IPS-20b (cell line): ENCODE measurements around the gene CCL8.
"Not testable (repeated sequence)": the region's sequence is repeated elsewhere in the genome, so short reads cannot be mapped to it uniquely, and the experiment has no call there.

Experiments used
- H3K27ac ChIP-seq: one replicate; pipeline ENCODE4 v1.5.1; 2013; ENCODE audit warnings: low read length
- H3K27me3 ChIP-seq: 2 replicates; pipeline ENCODE4 v1.6.1; 2013; ENCODE audit warnings: mild to moderate bottlenecking, low read length, inconsistent platforms; ENCODE audit not compliant: insufficient read depth
- H3K36me3 ChIP-seq: 2 replicates; pipeline ENCODE4 v1.6.1; 2013; ENCODE audit warnings: low read depth, mild to moderate bottlenecking, inconsistent platforms, low read length, moderate library complexity; ENCODE audit not compliant: insufficient read depth
- H3K4me1 ChIP-seq: 2 replicates; pipeline ENCODE4 v1.6.1; 2013; ENCODE audit warnings: mild to moderate bottlenecking, control low read depth, inconsistent platforms, low read length, moderate library complexity; ENCODE audit not compliant: insufficient read depth
- H3K4me3 ChIP-seq: 2 replicates; pipeline ENCODE4 v1.5.1; 2013; ENCODE audit warnings: mild to moderate bottlenecking, low read length, inconsistent platforms
- H3K9ac ChIP-seq: 2 replicates; pipeline ENCODE4 v1.6.1; 2013; ENCODE audit warnings: low read depth, mild to moderate bottlenecking, inconsistent platforms, low read length, moderate library complexity
- H3K9me3 ChIP-seq: 2 replicates; pipeline ENCODE4 v1.6.1; 2013; ENCODE audit warnings: mild to moderate bottlenecking, low read depth, low read length, inconsistent platforms; ENCODE audit not compliant: insufficient read depth

Gene CCL8

DNA sequence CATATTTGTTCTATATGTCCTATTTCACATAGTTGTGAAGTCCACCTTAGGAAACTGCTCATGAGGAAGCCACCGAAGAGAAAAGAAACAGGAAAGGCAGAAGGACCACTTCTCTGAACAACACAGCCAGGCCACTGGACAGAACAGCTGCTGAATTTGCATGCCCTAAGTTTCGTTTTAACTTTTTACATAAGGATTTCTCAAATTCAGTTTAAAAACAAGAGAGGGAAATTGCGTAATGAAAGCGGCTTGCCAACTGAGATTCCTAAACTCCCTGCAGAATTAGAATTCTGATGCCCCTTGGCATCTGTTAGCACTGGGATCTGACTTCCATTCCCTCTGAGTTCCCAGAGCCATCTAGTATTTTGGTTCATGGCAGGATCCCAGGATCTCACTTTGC is 5.0 kb upstream of the CCL8 start:
- Histone ChIP-seq H3K4me1 (no peaks in the 10 kb centered on the region), H3K9me3 (no peaks in the 10 kb centered on the region), H3K36me3 (no peaks in the 10 kb centered on the region), H3K27ac (no peak overlapping the region), H3K9ac (no peak overlapping the region), H3K27me3 (no peaks in the 10 kb centered on the region), H3K4me3 (no peak overlapping the region)

DNA sequence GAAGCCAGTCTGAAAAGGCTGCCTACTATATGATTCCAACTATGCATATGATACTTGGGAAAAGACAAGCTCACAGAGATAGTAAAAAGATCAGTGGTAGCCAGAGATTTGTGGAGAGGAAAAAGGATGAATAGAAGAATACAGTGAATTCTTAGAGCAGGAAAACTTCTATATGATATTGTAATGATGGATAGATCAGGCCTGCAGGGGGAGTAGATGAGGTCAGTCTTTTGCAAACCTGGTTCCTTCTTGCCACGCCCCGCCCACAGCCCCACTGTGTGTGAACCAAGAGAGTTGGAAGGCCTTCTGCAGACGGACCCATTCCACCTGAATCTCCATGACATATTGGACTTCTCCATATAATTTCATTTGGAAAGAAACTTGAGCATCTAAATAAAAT is 761 bp upstream of the CCL8 start:
- Histone ChIP-seq H3K36me3 (no peaks in the 10 kb centered on the region), H3K9me3 (no peaks in the 10 kb centered on the region), H3K4me3 (no peak overlapping the region), H3K9ac (no peak overlapping the region), H3K27me3 (no peaks in the 10 kb centered on the region), H3K27ac (no peak overlapping the region), H3K4me1 (no peaks in the 10 kb centered on the region)

DNA sequence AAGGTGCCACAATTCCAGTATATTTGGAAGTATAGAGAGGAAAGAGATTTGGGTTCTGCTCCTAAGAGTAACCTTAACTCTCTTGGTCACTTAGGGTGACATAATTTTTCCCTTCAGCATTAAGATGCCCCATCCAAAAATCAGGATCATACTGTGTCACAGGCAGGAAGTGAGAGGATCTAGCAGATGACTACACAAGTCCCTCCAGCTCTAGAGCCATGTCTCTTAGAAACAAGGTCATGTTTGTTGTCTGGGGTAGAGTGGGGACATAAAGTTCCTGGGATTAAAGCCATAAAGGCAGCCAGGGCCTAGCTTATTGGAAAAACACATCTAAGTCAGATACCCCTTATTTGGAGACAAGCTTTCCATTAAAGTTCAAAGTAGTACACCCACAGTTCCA is 2.7 kb downstream of the CCL8 start:
- no peak overlapping the region for H3K9ac ChIP-seq
- H3K27ac ChIP-seq, result no peak overlapping the region
- no peaks in the 10 kb centered on the region for H3K27me3 ChIP-seq
- H3K36me3 ChIP-seq, result no peaks in the 10 kb centered on the region
- no peak overlapping the region for H3K4me3 ChIP-seq
- H3K4me1 ChIP-seq, result no peaks in the 10 kb centered on the region
- no peaks in the 10 kb centered on the region for H3K9me3 ChIP-seq

DNA sequence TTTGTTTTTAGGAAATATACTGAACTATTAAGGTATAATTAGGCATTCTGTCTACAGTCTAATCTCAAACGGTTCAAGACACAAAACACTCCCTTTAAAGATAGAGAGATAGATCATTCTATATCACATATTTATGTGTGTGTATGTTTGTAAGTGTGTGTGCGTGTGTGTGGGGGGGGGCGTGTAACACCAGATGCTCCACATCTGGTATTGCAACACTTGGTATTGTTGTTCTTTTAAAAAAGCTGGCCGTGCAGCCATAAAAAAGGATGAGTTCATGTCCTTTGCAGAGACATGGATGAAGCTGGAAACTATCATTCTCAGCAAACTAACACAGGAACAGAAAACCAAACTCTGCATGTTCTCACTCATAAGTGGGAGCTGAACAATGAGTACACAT is 8.3 kb downstream of the CCL8 start:
- H3K36me3 ChIP-seq, H3K9me3 ChIP-seq, H3K9ac ChIP-seq, H3K27ac ChIP-seq, H3K4me3 ChIP-seq, H3K27me3 ChIP-seq, H3K4me1 ChIP-seq: not testable (repeated sequence)

DNA sequence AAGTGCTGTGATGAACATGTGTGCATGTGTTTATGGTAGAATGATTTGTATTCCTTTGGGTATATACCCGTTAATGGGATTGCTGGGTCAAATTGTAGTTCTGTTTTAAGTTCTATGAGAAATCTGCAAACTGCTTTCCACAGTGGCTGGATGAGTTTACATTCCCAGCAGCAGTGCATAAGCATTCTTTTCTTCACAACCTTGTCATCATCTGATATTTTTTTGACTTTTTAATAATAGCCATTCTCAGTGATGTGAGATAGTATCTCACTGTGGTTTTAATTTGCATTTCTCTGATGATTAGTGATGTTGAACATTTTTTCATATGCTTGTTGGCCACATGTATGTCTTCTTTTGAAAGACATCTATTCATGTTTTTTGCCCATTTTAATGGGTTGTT is 18.5 kb downstream of the CCL8 start:
- Histone ChIP-seq H3K4me3 (no peak overlapping the region), H3K9me3 (no peaks in the 10 kb centered on the region), H3K27me3 (no peaks in the 10 kb centered on the region), H3K27ac (no peak overlapping the region), H3K9ac (no peak overlapping the region), H3K36me3 (no peaks in the 10 kb centered on the region), H3K4me1 (no peaks in the 10 kb centered on the region)

DNA sequence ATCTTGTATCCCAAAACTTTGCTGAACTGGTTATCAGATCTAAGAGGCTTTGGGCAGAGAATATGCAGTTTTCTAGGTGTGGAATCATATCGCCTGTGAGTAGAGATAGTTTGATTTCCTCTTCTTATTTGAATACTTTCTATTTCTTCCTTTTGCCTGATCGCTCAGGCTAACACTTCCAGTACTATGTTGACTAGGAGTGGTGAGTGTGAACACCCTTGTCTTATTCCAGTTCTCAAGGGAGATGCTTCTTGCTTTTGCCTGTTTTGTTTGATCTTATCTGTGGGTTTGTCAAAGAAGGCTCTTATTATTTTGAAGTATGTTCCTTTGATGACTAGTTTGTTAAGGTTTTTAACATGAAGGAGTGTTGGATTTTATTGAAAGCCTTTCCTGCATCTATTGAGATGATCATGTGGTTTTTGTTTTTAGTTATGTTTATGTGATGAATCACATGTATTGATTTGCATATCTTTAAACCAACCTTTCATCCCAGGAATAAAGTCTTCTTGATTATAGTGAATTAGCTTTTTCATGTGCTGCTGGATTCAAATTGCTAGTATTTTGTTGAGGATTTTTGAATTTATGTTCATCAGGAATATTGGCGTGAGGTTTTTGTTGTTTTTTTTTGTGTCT is 20.0 kb downstream of the CCL8 start:
- no peaks in the 10 kb centered on the region for H3K36me3 ChIP-seq
- no peaks in the 10 kb centered on the region for H3K9me3 ChIP-seq
- H3K4me1 ChIP-seq, result no peaks in the 10 kb centered on the region
- no peak overlapping the region for H3K9ac ChIP-seq
- H3K27ac ChIP-seq, result no peak overlapping the region
- H3K27me3 ChIP-seq, result no peaks in the 10 kb centered on the region
- H3K4me3 ChIP-seq, result no peak overlapping the region

DNA sequence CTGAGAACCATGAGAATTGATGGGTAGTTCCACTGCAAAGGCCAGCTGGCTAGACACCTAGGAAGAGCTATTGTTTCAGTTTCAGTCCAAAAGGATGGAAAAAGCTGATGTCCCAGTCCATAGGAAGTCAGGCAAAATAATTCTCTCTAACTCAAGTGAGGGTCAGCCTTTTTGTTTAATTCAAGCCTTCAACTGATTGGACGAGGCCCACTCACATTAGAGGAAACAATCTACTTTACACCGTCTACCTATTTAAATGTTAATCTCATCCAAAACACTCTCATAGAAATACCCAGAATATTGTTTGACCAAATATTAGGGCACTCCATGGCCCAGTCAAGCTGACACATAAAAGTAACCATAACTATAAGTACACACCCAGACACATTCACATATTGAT is 22.7 kb downstream of the CCL8 start:
- Histone ChIP-seq H3K4me3 (no peak overlapping the region), H3K27me3 (no peaks in the 10 kb centered on the region), H3K4me1 (no peaks in the 10 kb centered on the region), H3K27ac (no peak overlapping the region), H3K9ac (no peak overlapping the region), H3K36me3 (no peaks in the 10 kb centered on the region), H3K9me3 (no peaks in the 10 kb centered on the region)

DNA sequence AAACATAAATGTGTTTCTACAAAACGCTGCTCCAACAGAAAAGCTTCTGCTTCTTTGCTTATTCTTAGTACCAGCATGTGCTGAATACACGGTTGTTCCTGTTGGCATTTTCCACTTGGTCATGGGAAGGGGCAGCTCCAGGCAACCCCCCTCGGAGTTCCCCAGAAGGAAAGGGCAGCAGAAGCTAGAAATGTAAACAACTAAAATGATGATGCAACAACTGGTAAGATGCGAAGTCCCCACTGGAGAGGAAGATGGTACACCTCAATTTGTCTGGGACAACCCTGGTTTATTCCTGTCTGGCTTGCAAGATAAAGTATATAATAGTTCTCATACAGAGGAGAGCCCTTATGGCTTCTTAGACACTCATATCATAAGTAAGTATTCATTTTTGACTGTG is 27.8 kb downstream of the CCL8 start:
- Histone ChIP-seq H3K9ac (no peak overlapping the region), H3K27me3 (no peaks in the 10 kb centered on the region; the same call in 1 of the 2 replicates), H3K36me3 (no peaks in the 10 kb centered on the region), H3K27ac (no peak overlapping the region), H3K4me1 (no peaks in the 10 kb centered on the region), H3K4me3 (no peak overlapping the region), H3K9me3 (no peaks in the 10 kb centered on the region)

DNA sequence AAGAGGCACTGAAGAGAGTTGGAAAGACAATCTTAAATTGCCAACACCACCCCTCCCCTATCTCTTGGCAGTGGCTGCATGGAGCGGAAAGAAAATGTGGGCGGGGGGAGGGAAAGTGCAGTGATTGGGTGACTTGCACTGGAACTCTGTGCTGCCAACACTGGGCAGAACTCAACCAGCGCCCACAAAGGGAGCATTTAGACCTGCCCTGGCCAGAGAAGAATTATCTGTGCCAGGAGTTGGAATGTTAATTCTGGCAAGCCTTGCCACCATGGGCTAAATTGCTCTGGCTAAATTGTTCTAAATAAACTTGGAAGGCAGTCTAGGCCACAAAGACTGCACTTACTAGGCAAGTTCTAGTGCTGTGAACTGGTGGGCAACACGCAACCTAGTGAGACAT is 30.5 kb downstream of the CCL8 start:
- H3K27me3 ChIP-seq, result no peaks in the 10 kb centered on the region; the same call in 1 of the 2 replicates
- H3K27ac ChIP-seq, result no peak overlapping the region
- no peaks in the 10 kb centered on the region for H3K9me3 ChIP-seq
- no peak overlapping the region for H3K4me3 ChIP-seq
- H3K36me3 ChIP-seq, result no peaks in the 10 kb centered on the region
- H3K9ac ChIP-seq, result no peak overlapping the region
- H3K4me1 ChIP-seq, result no peaks in the 10 kb centered on the region

DNA sequence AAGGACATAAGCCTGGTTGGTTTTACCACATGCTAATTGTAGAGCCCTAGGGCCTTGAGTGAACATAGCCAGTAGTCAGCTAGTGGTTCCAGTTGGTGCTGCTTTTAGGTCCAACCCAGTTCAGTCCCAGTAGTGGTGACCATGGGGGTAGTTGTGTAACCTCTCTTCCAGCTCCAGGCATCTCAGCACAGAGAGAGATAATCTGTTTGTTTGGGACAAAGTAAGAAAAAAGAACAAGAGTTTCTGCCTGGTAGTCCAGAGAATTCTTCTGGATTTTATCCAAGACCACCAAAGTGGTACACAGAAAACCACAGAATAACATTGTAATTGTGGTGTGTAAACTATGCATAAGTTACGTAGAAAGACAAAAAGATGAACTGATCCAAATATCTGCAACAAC is 31.9 kb downstream of the CCL8 start:
- H3K9me3 ChIP-seq, result no peaks in the 10 kb centered on the region
- no peaks in the 10 kb centered on the region for H3K36me3 ChIP-seq
- H3K9ac ChIP-seq, result no peak overlapping the region
- H3K4me3 ChIP-seq, result no peak overlapping the region
- no peak overlapping the region for H3K27ac ChIP-seq
- H3K27me3 ChIP-seq, result no peaks in the 10 kb centered on the region; the same call in 1 of the 2 replicates
- H3K4me1 ChIP-seq, result no peaks in the 10 kb centered on the region

DNA sequence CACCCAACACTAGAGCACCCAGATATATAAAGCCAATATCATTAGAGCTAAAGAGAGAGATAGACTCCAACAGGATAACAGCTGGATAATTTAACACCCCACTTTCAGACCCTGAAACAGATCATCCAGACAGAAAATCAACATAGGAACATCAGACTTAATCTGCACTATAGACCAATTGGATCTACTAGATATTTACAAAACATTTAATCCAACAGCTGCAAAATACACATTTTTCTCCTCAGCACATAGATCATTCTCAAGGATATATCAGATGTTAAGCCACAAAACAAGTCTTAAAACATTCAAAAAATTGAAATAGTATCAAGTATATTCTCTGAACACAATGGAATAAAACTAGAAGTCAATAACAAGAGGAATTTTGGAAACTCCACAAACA is 33.0 kb downstream of the CCL8 start:
- Histone ChIP-seq H3K9me3 (no peaks in the 10 kb centered on the region), H3K4me3 (no peak overlapping the region), H3K36me3 (no peaks in the 10 kb centered on the region), H3K27me3 (no peaks in the 10 kb centered on the region; the same call in 1 of the 2 replicates), H3K9ac (no peak overlapping the region), H3K4me1 (no peaks in the 10 kb centered on the region), H3K27ac (no peak overlapping the region)

DNA sequence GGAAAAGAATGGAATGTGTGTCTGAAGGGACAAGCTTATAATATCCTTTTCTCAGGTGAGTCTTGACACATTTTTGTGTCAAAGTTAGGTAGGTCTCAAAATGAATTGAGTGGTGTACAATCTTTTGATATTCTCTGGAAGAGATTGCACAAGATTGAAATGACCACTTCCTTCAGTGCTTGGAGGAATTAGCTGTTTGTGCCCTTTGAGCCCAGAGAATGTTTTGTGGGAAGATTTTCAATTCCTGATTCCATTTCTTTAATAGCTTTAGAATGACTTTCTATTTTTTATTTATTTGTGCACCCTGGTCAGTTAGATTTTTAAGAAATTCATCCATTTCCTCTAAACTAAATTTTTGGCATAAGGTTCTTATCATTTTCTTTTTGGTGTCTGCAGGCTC is 35.4 kb downstream of the CCL8 start:
- Histone ChIP-seq H3K9me3 (no peaks in the 10 kb centered on the region), H3K9ac (no peak overlapping the region), H3K4me3 (no peak overlapping the region), H3K27me3 (no peaks in the 10 kb centered on the region), H3K27ac (no peak overlapping the region), H3K4me1 (no peaks in the 10 kb centered on the region), H3K36me3 (no peaks in the 10 kb centered on the region)

DNA sequence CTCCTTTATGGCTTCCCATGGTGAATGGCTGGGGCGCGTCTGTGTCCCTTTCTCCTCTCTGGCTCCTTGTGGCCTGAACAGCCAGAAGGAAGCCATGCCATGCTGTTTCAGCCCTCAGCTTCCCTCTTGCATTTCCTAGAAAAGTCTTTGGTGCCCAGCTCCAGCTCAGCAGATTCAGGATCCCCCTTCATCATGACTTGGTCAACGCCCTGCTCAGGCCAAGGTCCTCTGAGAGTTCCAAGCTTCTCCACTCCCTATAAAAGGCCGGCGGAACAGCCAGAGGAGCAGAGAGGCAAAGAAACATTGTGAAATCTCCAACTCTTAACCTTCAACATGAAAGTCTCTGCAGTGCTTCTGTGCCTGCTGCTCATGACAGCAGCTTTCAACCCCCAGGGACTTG is 37.0 kb downstream of the CCL8 start, which contains the start of gene CCL13:
CCL13 (plus strand) TSS at position 287 of the 400 bp plus-strand sequence; CDS start at position 334, 47 bp downstream.
- H3K27ac ChIP-seq, result no peak within 1 kb of the TSS
- no peaks in the 10 kb centered on the region for H3K9me3 ChIP-seq
- no peak within 1 kb of the TSS for H3K9ac ChIP-seq
- H3K4me3 ChIP-seq, result no peak within 1 kb of the TSS
- no peaks in the 10 kb centered on the region for H3K4me1 ChIP-seq
- no peaks in the 10 kb centered on the region for H3K36me3 ChIP-seq
- H3K27me3 ChIP-seq, result no peaks in the 10 kb centered on the region
